ENCODE measurements around the gene SCNN1G. TPM values are rescaled to one million over a fixed set of nuclear protein-coding genes. Genes with fewer than 3 reads are reported as not detected.

Gene SCNN1G
- total RNA-seq, 1 donor from 2014 or later, result not detected

DNA sequence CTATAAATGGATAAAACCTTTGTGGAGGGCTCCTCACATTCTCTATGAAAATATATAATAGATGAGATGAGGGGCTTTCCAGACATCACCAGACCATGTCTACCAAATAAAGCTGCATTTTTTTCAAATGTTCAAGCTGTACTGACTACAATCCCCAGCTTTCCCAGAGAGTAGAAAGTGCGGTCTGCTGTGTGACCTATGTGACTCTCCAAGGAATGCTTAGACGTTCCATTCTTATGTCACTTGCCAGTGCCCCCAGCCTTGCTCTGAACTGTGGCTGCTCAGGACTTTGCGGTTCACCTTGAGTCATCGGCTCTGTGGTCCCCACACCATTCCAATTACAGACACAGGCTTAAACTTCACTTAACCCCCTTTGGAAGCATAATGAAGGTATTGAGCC is 71.8 kb downstream of the SCNN1G start:
- Histone ChIP-seq H3K27ac (ENCODE audit: low read depth, low read length) (no peak overlapping the region), H3K9me3 (ENCODE audit: control insufficient read depth in 3 of 3, low read length in 3 of 3) (no peaks in the 10 kb centered on the region), H3K4me3 (ENCODE audit: low read length in 3 of 3) (no peak overlapping the region), H3K27me3 (ENCODE audit: control insufficient read depth in 3 of 3, insufficient read depth in 3 of 3, low read length in 3 of 3) (peaks cover 0 to 4% (median 0%) of the 10 kb centered on the region in 3 donors), H3K36me3 (ENCODE audit: control insufficient read depth in 3 of 3, insufficient read depth in 3 of 3, low read length in 3 of 3) (no peaks in the 10 kb centered on the region), H3K9ac (ENCODE audit: low read depth in 1 of 3, low read length in 3 of 3) (no peak overlapping the region), H3K4me1 (ENCODE audit: control insufficient read depth in 3 of 3, insufficient read depth in 3 of 3, low read length in 3 of 3) (no peaks in the 10 kb centered on the region)

DNA sequence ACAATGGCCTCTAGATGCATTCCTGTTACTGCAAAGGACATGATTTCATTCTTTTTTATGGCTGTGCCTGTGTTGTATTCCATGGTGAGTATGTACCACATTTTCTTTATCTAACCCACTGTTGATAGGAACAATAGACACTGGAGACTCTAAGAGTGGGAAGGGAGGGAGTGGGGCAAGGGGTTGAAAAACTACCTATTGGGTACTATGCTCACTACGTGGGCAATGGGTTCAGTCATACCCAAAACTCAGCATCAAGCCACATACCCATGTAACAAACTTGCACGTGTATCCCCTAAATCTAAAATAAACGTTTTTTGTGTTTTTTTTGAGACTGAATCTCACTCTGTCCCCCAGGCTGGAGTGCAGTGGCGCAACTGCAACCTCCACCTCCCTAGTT is 72.5 kb downstream of the SCNN1G start:
- Histone ChIP-seq H3K4me1 (ENCODE audit: control insufficient read depth in 3 of 3, insufficient read depth in 3 of 3, low read length in 3 of 3) (no peaks in the 10 kb centered on the region), H3K9me3 (ENCODE audit: control insufficient read depth in 3 of 3, low read length in 3 of 3) (no peaks in the 10 kb centered on the region), H3K4me3 (ENCODE audit: low read length in 3 of 3) (no peak overlapping the region), H3K9ac (ENCODE audit: low read depth in 1 of 3, low read length in 3 of 3) (no peak overlapping the region), H3K27ac (ENCODE audit: low read depth, low read length) (no peak overlapping the region), H3K27me3 (ENCODE audit: control insufficient read depth in 3 of 3, insufficient read depth in 3 of 3, low read length in 3 of 3) (peaks cover 0 to 4% (median 0%) of the 10 kb centered on the region in 3 donors), H3K36me3 (ENCODE audit: control insufficient read depth in 3 of 3, insufficient read depth in 3 of 3, low read length in 3 of 3) (no peaks in the 10 kb centered on the region)

DNA sequence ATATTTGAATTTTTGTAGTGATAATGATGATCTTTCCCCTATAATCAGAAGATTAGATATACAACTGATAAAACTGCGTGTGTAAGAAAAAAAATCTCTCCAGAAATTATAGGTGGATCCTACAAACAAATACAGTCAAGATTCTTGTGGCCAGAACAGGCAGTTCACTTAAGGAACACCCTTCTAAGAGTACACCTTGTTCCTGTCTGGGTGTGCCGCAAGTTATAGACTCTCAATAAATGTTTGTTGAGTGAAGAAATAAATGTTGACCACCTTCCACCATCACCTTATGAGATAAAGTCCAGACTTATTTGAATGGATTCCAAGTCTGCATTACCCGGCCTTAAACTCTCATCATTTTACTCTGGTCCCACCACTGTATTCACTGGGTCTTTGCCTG is 73.9 kb downstream of the SCNN1G start:
- Histone ChIP-seq H3K27ac (ENCODE audit: low read depth, low read length) (no peak overlapping the region), H3K4me1 (ENCODE audit: control insufficient read depth in 3 of 3, insufficient read depth in 3 of 3, low read length in 3 of 3) (no peaks in the 10 kb centered on the region), H3K9ac (ENCODE audit: low read depth in 1 of 3, low read length in 3 of 3) (no peak overlapping the region), H3K36me3 (ENCODE audit: control insufficient read depth in 3 of 3, insufficient read depth in 3 of 3, low read length in 3 of 3) (no peaks in the 10 kb centered on the region), H3K27me3 (ENCODE audit: control insufficient read depth in 3 of 3, insufficient read depth in 3 of 3, low read length in 3 of 3) (peaks cover 0 to 4% (median 0%) of the 10 kb centered on the region in 3 donors), H3K4me3 (ENCODE audit: low read length in 3 of 3) (no peak overlapping the region), H3K9me3 (ENCODE audit: control insufficient read depth in 3 of 3, low read length in 3 of 3) (no peaks in the 10 kb centered on the region)

DNA sequence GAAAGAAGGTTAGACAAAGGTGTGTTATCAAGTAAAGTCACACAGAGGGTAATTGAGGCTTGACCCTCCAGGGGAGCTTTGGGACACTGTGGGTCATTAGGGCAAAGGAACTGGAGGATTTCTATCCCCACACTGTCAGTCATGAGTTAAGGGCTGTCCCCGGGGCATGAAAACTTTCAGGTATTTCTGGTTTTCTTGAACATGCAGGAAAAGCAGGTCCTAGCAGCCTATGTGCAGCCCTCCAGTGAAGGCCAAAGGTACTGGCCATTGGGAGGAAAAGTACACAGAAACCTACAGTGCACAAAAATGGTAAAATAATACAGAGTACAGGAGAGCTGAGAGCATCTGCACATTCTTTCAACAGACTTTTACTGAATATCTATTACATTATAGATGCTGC is 75.1 kb downstream of the SCNN1G start:
- no peak overlapping the region for H3K4me3 ChIP-seq (ENCODE audit: low read length in 3 of 3)
- H3K4me1 ChIP-seq (ENCODE audit: control insufficient read depth in 3 of 3, insufficient read depth in 3 of 3, low read length in 3 of 3), result no peaks in the 10 kb centered on the region
- H3K27ac ChIP-seq (ENCODE audit: low read depth, low read length), result no peak overlapping the region
- H3K9ac ChIP-seq (ENCODE audit: low read depth in 1 of 3, low read length in 3 of 3), result no peak overlapping the region
- peaks cover 0 to 4% (median 0%) of the 10 kb centered on the region in 3 donors for H3K27me3 ChIP-seq (ENCODE audit: control insufficient read depth in 3 of 3, insufficient read depth in 3 of 3, low read length in 3 of 3)
- no peaks in the 10 kb centered on the region for H3K36me3 ChIP-seq (ENCODE audit: control insufficient read depth in 3 of 3, insufficient read depth in 3 of 3, low read length in 3 of 3)
- no peaks in the 10 kb centered on the region for H3K9me3 ChIP-seq (ENCODE audit: control insufficient read depth in 3 of 3, low read length in 3 of 3)

DNA sequence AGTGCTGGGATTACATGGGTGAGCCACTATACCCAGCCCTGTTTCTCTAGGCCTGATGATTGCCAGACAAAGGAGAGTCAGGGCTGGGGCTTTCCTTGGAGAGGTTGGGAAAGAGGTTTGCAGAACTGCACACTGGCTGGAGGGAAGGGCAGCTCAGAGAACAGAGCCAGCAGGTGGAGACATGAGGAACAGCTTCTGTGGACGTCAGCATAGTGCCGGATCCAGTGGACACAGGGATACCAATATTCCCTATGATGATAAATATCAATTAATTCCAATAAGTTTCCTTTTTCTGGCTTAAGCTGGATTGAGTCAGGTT is 76.3 kb downstream of the SCNN1G start:
- H3K27ac ChIP-seq (ENCODE audit: low read depth, low read length), result no peak overlapping the region
- peaks cover 0 to 4% (median 0%) of the 10 kb centered on the region in 3 donors for H3K27me3 ChIP-seq (ENCODE audit: control insufficient read depth in 3 of 3, insufficient read depth in 3 of 3, low read length in 3 of 3)
- no peaks in the 10 kb centered on the region for H3K9me3 ChIP-seq (ENCODE audit: control insufficient read depth in 3 of 3, low read length in 3 of 3)
- no peaks in the 10 kb centered on the region for H3K4me1 ChIP-seq (ENCODE audit: control insufficient read depth in 3 of 3, insufficient read depth in 3 of 3, low read length in 3 of 3)
- H3K36me3 ChIP-seq (ENCODE audit: control insufficient read depth in 3 of 3, insufficient read depth in 3 of 3, low read length in 3 of 3), result no peaks in the 10 kb centered on the region
- H3K4me3 ChIP-seq (ENCODE audit: low read length in 3 of 3), result no peak overlapping the region
- no peak overlapping the region for H3K9ac ChIP-seq (ENCODE audit: low read depth in 1 of 3, low read length in 3 of 3)

Other genes with a start within 250 kb of the SCNN1G start
- 8.9 TPM for gene USP31, start 33.3 kb upstream of the SCNN1G start, total RNA-seq
- not detected for gene SCNN1B, start 119.6 kb downstream of the SCNN1G start, total RNA-seq